Measurements from ENCODE around the gene EMC10.

The EMC10 gene

GRCh38 chr19:50506700-50507099, 30.4 kb downstream of the EMC10 start:
- Histone ChIP-seq H4K91ac (ENCODE audit: low read depth, low read length) (no peak overlapping the region), H3K4me1 (ENCODE audit: control insufficient read depth in 1 of 2, insufficient read depth in 2 of 2, low read length in 2 of 2) (peaks cover 7 to 12% of the 10 kb centered on the region in 2 experiments)

GRCh38 chr19:50507376-50507775, 31.1 kb downstream of the EMC10 start:
- no peak overlapping the region for H2BK12ac ChIP-seq (ENCODE audit: low read length)
- H3K23ac ChIP-seq (ENCODE audit: low read length): no peak overlapping the region
- H2BK120ac ChIP-seq (ENCODE audit: insufficient read depth, low read length, poor library complexity): no peak overlapping the region
- H4K8ac ChIP-seq (ENCODE audit: low read depth, low read length): no peak overlapping the region
- H3K36me3 ChIP-seq (ENCODE audit: control insufficient read depth in 1 of 2, insufficient read depth in 2 of 2, low read length in 2 of 2): peaks cover 5 to 6% of the 10 kb centered on the region in 2 experiments
- H3K4me1 ChIP-seq (ENCODE audit: control insufficient read depth in 1 of 2, insufficient read depth in 2 of 2, low read length in 2 of 2): peaks cover 9 to 11% of the 10 kb centered on the region in 2 experiments
- H3K27ac ChIP-seq (ENCODE audit: low read depth, low read length): no peak overlapping the region
- no peak overlapping the region for H2BK5ac ChIP-seq (ENCODE audit: low read depth, low read length, poor library complexity)
- no peak overlapping the region for H3K18ac ChIP-seq (ENCODE audit: low read length)
- peak overlapping the region; percentile 41 for H3K4me3 ChIP-seq (ENCODE audit: low read depth, low read length)
- H3K14ac ChIP-seq (ENCODE audit: low read length): no peak overlapping the region
- no peak overlapping the region for H4K91ac ChIP-seq (ENCODE audit: low read depth, low read length)
- no peak overlapping the region for H2AK5ac ChIP-seq (ENCODE audit: low read length)
- H3K27me3 ChIP-seq (ENCODE audit: insufficient read depth, low read length): no peaks in the 10 kb centered on the region
- DNase-seq: no peak
- no peaks in the 10 kb centered on the region for H3K9me3 ChIP-seq (ENCODE audit: insufficient read depth, low read depth, low read length)
- no CpG with 5 or more reads among the region's 8 CpGs for WGBS (ENCODE audit: extremely low coverage, insufficient coverage, insufficient read length)
- peaks cover 5% of the 10 kb centered on the region for H3K79me2 ChIP-seq (ENCODE audit: control insufficient read depth, insufficient read depth, low read length, poor library complexity)
- H4K12ac ChIP-seq (ENCODE audit: low read depth, low read length): no peak overlapping the region
- no peak overlapping the region for H3K4ac ChIP-seq (ENCODE audit: low read depth, low read length)
- no peak overlapping the region for H3K9ac ChIP-seq (ENCODE audit: low read length)
- H3K4me2 ChIP-seq (ENCODE audit: low read length): no peak overlapping the region
- peaks cover 9% of the 10 kb centered on the region for H3K79me1 ChIP-seq (ENCODE audit: low read length)
- H2AFZ ChIP-seq (ENCODE audit: insufficient read depth, low read length, poor library complexity): no peak overlapping the region

More at GRCh38 chr19:50506700-50507099, 30.4 kb downstream of the EMC10 start:
- Histone ChIP-seq H3K79me1 (ENCODE audit: low read length) (peaks cover 14% of the 10 kb centered on the region), H3K4ac (ENCODE audit: low read depth, low read length) (no peak overlapping the region), H2AK5ac (ENCODE audit: low read length) (no peak overlapping the region), H3K23ac (ENCODE audit: low read length) (no peak overlapping the region), H2BK12ac (ENCODE audit: low read length) (no peak overlapping the region), H4K12ac (ENCODE audit: low read depth, low read length) (no peak overlapping the region), H3K79me2 (ENCODE audit: control insufficient read depth, insufficient read depth, low read length, poor library complexity) (peaks cover 5% of the 10 kb centered on the region), H2BK120ac (ENCODE audit: insufficient read depth, low read length, poor library complexity) (no peak overlapping the region), H3K27me3 (ENCODE audit: insufficient read depth, low read length) (no peaks in the 10 kb centered on the region), H3K14ac (ENCODE audit: low read length) (no peak overlapping the region), H3K27ac (ENCODE audit: low read depth, low read length) (no peak overlapping the region), H2AFZ (ENCODE audit: insufficient read depth, low read length, poor library complexity) (no peak overlapping the region), H2BK5ac (ENCODE audit: low read depth, low read length, poor library complexity) (no peak overlapping the region), H3K4me2 (ENCODE audit: low read length) (no peak overlapping the region), H4K8ac (ENCODE audit: low read depth, low read length) (no peak overlapping the region), H3K18ac (ENCODE audit: low read length) (no peak overlapping the region), H3K4me3 (ENCODE audit: low read depth, low read length) (no peak overlapping the region), H3K36me3 (ENCODE audit: control insufficient read depth in 1 of 2, insufficient read depth in 2 of 2, low read length in 2 of 2) (peaks cover 5 to 6% of the 10 kb centered on the region in 2 experiments), H3K9ac (ENCODE audit: low read length) (no peak overlapping the region), H3K9me3 (ENCODE audit: insufficient read depth, low read depth, low read length) (no peaks in the 10 kb centered on the region)
- DNase-seq: no peak
- 100% methylated on average over 2 of the region's 10 CpGs for WGBS (ENCODE audit: extremely low coverage, insufficient coverage, insufficient read length)

- DNase-seq: no peak
- Histone ChIP-seq H3K4me2 (ENCODE audit: low read length) (no peak overlapping the region), H3K79me2 (ENCODE audit: control insufficient read depth, insufficient read depth, low read length, poor library complexity) (peaks cover 5% of the 10 kb centered on the region), H2AK5ac (ENCODE audit: low read length) (no peak overlapping the region), H3K9ac (ENCODE audit: low read length) (no peak overlapping the region), H3K4ac (ENCODE audit: low read depth, low read length) (no peak overlapping the region), H3K14ac (ENCODE audit: low read length) (no peak overlapping the region), H2AFZ (ENCODE audit: insufficient read depth, low read length, poor library complexity) (no peak overlapping the region), H4K91ac (ENCODE audit: low read depth, low read length) (no peak overlapping the region), H2BK120ac (ENCODE audit: insufficient read depth, low read length, poor library complexity) (no peak overlapping the region), H3K27me3 (ENCODE audit: insufficient read depth, low read length) (no peaks in the 10 kb centered on the region), H3K4me3 (ENCODE audit: low read depth, low read length) (no peak overlapping the region), H2BK12ac (ENCODE audit: low read length) (no peak overlapping the region), H3K18ac (ENCODE audit: low read length) (no peak overlapping the region), H3K36me3 (ENCODE audit: control insufficient read depth in 1 of 2, insufficient read depth in 2 of 2, low read length in 2 of 2) (peaks cover 5 to 6% of the 10 kb centered on the region in 2 experiments), H3K27ac (ENCODE audit: low read depth, low read length) (no peak overlapping the region), H2BK5ac (ENCODE audit: low read depth, low read length, poor library complexity) (no peak overlapping the region), H4K8ac (ENCODE audit: low read depth, low read length) (no peak overlapping the region), H3K23ac (ENCODE audit: low read length) (no peak overlapping the region), H4K12ac (ENCODE audit: low read depth, low read length) (no peak overlapping the region), H3K79me1 (ENCODE audit: low read length) (peaks cover 9% of the 10 kb centered on the region), H3K9me3 (ENCODE audit: insufficient read depth, low read depth, low read length) (no peaks in the 10 kb centered on the region), H3K4me1 (ENCODE audit: control insufficient read depth in 1 of 2, insufficient read depth in 2 of 2, low read length in 2 of 2) (peaks cover 9 to 11% of the 10 kb centered on the region in 2 experiments)
- no CpG with 5 or more reads among the region's 3 CpGs for WGBS (ENCODE audit: extremely low coverage, insufficient coverage, insufficient read length)
Measured at GRCh38 chr19:50508843-50509190, 32.5 kb downstream of the EMC10 start.

GRCh38 chr19:50509366-50509765, 33.1 kb downstream of the EMC10 start:
- H3K23ac ChIP-seq (ENCODE audit: low read length): no peak overlapping the region
- no peak overlapping the region for H2BK12ac ChIP-seq (ENCODE audit: low read length)
- H4K91ac ChIP-seq (ENCODE audit: low read depth, low read length): no peak overlapping the region
- H3K4me1 ChIP-seq (ENCODE audit: control insufficient read depth in 1 of 2, insufficient read depth in 2 of 2, low read length in 2 of 2): peaks cover 9 to 11% of the 10 kb centered on the region in 2 experiments
- H2BK5ac ChIP-seq (ENCODE audit: low read depth, low read length, poor library complexity): no peak overlapping the region
- no peaks in the 10 kb centered on the region for H3K27me3 ChIP-seq (ENCODE audit: insufficient read depth, low read length)
- no peak for DNase-seq
- no peak overlapping the region for H2AK5ac ChIP-seq (ENCODE audit: low read length)
- no peak overlapping the region for H3K14ac ChIP-seq (ENCODE audit: low read length)
- H3K36me3 ChIP-seq (ENCODE audit: control insufficient read depth in 1 of 2, insufficient read depth in 2 of 2, low read length in 2 of 2): peaks cover 5 to 6% of the 10 kb centered on the region in 2 experiments
- H4K8ac ChIP-seq (ENCODE audit: low read depth, low read length): peak overlapping the region; percentile 13
- H3K4ac ChIP-seq (ENCODE audit: low read depth, low read length): no peak overlapping the region
- H3K9me3 ChIP-seq (ENCODE audit: insufficient read depth, low read depth, low read length): peaks cover 3% of the 10 kb centered on the region
- peaks cover 9% of the 10 kb centered on the region for H3K79me1 ChIP-seq (ENCODE audit: low read length)
- no peak overlapping the region for H3K4me2 ChIP-seq (ENCODE audit: low read length)
- H3K9ac ChIP-seq (ENCODE audit: low read length): no peak overlapping the region
- no peak overlapping the region for H4K12ac ChIP-seq (ENCODE audit: low read depth, low read length)
- H3K27ac ChIP-seq (ENCODE audit: low read depth, low read length): no peak overlapping the region
- no peak overlapping the region for H2AFZ ChIP-seq (ENCODE audit: insufficient read depth, low read length, poor library complexity)
- H2BK120ac ChIP-seq (ENCODE audit: insufficient read depth, low read length, poor library complexity): no peak overlapping the region
- no peak overlapping the region for H3K18ac ChIP-seq (ENCODE audit: low read length)
- H3K4me3 ChIP-seq (ENCODE audit: low read depth, low read length): no peak overlapping the region
- WGBS (ENCODE audit: extremely low coverage, insufficient coverage, insufficient read length): no CpG with 5 or more reads among the region's 11 CpGs
- H3K79me2 ChIP-seq (ENCODE audit: control insufficient read depth, insufficient read depth, low read length, poor library complexity): peaks cover 5% of the 10 kb centered on the region
